Skeletal muscle tissue (tissue), 4 donors: ENCODE results near the gene SPACA5. TPM values are rescaled to one million over a fixed set of nuclear protein-coding genes. Genes with fewer than 3 reads are reported as not detected.
"Not testable (repeated sequence)": the region's sequence is repeated elsewhere in the genome, so short reads cannot be mapped to it uniquely, and the experiment has no call there.

Experiments
- H3K27ac ChIP-seq: one replicate; pipeline ENCODE4 v1.7.0; 2013; ENCODE audit warnings: mild to moderate bottlenecking, low read depth, low read length, inconsistent platforms
- H3K27me3 ChIP-seq, 3 donors: one replicate each; pipeline ENCODE4 v1.7.0; 2013; ENCODE audit warnings: low read length in 3 of 3; ENCODE audit not compliant: control insufficient read depth in 3 of 3, insufficient read depth in 3 of 3
- H3K36me3 ChIP-seq, 3 donors: one replicate each; pipeline ENCODE4 v1.7.0; 2013; ENCODE audit warnings: low read length in 3 of 3; ENCODE audit not compliant: control insufficient read depth in 3 of 3, insufficient read depth in 3 of 3
- H3K4me1 ChIP-seq, 3 donors: one replicate each; pipeline ENCODE4 v1.7.0; 2013; ENCODE audit warnings: low read length in 3 of 3, mild to moderate bottlenecking in 3 of 3; ENCODE audit not compliant: control insufficient read depth in 3 of 3, insufficient read depth in 3 of 3
- H3K4me3 ChIP-seq, 3 donors: one replicate each; pipeline ENCODE4 v1.7.0; 2013; ENCODE audit warnings: low read length in 3 of 3
- H3K9ac ChIP-seq, 3 donors: one replicate each; pipeline ENCODE4 v1.7.0; 2013; ENCODE audit warnings: low read length in 3 of 3, mild to moderate bottlenecking in 3 of 3, moderate library complexity in 2 of 3, low read depth in 1 of 3
- H3K9me3 ChIP-seq, 3 donors: one replicate each; pipeline ENCODE4 v1.7.0; 2013; ENCODE audit warnings: low read length in 3 of 3; ENCODE audit not compliant: control insufficient read depth in 3 of 3
- total RNA-seq: library from RNA; depleted of rRNA; stranded (reverse); fragments of >200 nt; gene quantifications from one replicate; pipeline ENCODE4 v1.2.3, GENCODE V29; 2014
- donor health status: Osteomylitis.

SPACA5 gene
- total RNA-seq, 1 donor from 2014 or later, result not detected

- no peaks in the 10 kb centered on the region for H3K4me1 ChIP-seq
- H3K4me3 ChIP-seq, result no peak overlapping the region
- H3K9me3 ChIP-seq, result no peaks in the 10 kb centered on the region
- H3K9ac ChIP-seq, result no peak overlapping the region
- no peak overlapping the region for H3K27ac ChIP-seq
- H3K27me3 ChIP-seq, result no peaks in the 10 kb centered on the region
- H3K36me3 ChIP-seq, result peaks cover 2 to 11% (median 9%) of the 10 kb centered on the region in 3 donors
Measured at GRCh38 chrX:47992669-47993068, 14.1 kb upstream of the SPACA5 start.

- Histone ChIP-seq H3K4me1 (peaks cover 0 to 5% (median 2%) of the 10 kb centered on the region in 3 donors), H3K9ac (no peak overlapping the region), H3K9me3 (peaks cover 0 to 1% (median 0%) of the 10 kb centered on the region in 3 donors), H3K27me3 (no peaks in the 10 kb centered on the region), H3K4me3 (no peak overlapping the region), H3K27ac (no peak overlapping the region), H3K36me3 (peaks cover 2 to 5% (median 4%) of the 10 kb centered on the region in 3 donors)
Measured at GRCh38 chrX:48001260-48001659, 5.5 kb upstream of the SPACA5 start.

- Histone ChIP-seq H3K9ac (no peak overlapping the region), H3K27me3 (no peaks in the 10 kb centered on the region), H3K27ac (no peak overlapping the region), H3K4me1 (peaks cover 0 to 5% (median 2%) of the 10 kb centered on the region in 3 donors), H3K9me3 (peaks cover 0 to 2% (median 0%) of the 10 kb centered on the region in 3 donors), H3K4me3 (no peak overlapping the region), H3K36me3 (no peaks in the 10 kb centered on the region)
Measured at GRCh38 chrX:48002319-48002718, 4.5 kb upstream of the SPACA5 start.

DNA sequence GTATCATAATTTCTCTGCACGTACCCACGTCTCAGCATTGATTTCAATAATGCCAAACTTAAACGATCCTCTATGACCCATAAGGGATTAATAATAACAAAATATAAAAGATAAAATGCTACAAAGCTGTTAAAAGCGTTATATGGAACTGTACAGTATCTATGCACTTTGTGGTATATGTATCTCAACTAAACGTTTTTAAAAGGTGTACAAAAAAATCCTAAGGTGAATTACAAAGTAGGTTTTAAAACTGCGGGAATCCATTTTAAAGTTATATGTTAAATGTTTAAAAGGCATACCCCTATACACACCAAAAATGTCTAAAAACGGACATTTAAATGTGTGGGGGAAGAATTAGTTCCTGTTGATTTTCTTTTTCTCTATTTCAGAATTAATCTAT lies 3.9 kb upstream of the SPACA5 start:
- no peaks in the 10 kb centered on the region for H3K27me3 ChIP-seq
- H3K9ac ChIP-seq, result peak overlapping the region in 1 of 3 donors; percentile 73
- no peaks in the 10 kb centered on the region for H3K36me3 ChIP-seq
- H3K4me3 ChIP-seq, result peak overlapping the region in 2 of 3 donors; percentile 87 to 89
- H3K4me1 ChIP-seq, result peaks cover 0 to 5% (median 2%) of the 10 kb centered on the region in 3 donors
- H3K9me3 ChIP-seq, result peaks cover 0 to 2% (median 0%) of the 10 kb centered on the region in 3 donors
- no peak overlapping the region for H3K27ac ChIP-seq

GRCh38 chrX:48003367-48003757 lies 3.4 kb upstream of the SPACA5 start:
- Histone ChIP-seq H3K27ac (peak overlapping the region; percentile 30), H3K27me3 (no peaks in the 10 kb centered on the region), H3K36me3 (no peaks in the 10 kb centered on the region), H3K4me3 (peak overlapping the region; percentile 82 to 89 (median 87)), H3K9me3 (peaks cover 0 to 2% (median 0%) of the 10 kb centered on the region in 3 donors), H3K9ac (peak overlapping the region; percentile 73 to 84 (median 84)), H3K4me1 (peaks cover 0 to 5% (median 2%) of the 10 kb centered on the region in 3 donors)

- peaks cover 0 to 5% (median 2%) of the 10 kb centered on the region in 3 donors for H3K4me1 ChIP-seq
- no peaks in the 10 kb centered on the region for H3K27me3 ChIP-seq
- H3K36me3 ChIP-seq, result no peaks in the 10 kb centered on the region
- H3K9me3 ChIP-seq, result peaks cover 0 to 2% (median 0%) of the 10 kb centered on the region in 3 donors
- H3K4me3 ChIP-seq, result peak within 1 kb of the TSS; percentile 82 to 89 (median 87)
- H3K9ac ChIP-seq, result peak within 1 kb of the TSS; percentile 73 to 84 (median 84)
- H3K27ac ChIP-seq, result peak within 1 kb of the TSS; percentile 30
Measured at GRCh38 chrX:48003758-48004457, 2.9 kb upstream of the SPACA5 start, which contains the start of gene ZNF182. ZNF182 (minus strand) TSS chrX:48003989; CDS start chrX:48002609, 1,380 bp downstream.

DNA sequence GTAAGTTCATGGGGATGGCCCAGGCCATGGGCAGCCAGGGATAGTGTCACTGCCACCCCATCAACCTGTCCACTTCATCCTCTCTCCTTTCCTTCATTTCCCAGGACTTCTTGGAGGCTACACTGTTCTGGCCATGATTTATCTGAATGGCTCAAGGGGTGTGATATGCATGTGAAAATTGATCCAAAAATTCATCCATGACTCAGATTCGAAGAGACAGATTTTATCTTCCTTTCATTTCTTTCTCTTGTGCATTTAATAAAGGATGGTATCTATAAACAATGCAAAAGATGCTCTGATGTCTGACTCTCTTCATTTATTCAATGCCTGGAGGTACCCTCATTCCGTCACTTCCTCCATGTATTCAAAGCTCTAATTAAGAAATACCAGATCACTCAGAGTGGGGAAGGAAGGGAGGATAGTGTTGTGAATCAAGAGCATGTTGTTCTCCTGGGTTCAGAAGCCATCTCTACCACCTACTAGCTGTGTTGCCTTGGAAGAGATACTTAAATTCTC lies 2.7 kb downstream of the SPACA5 start:
- not testable (repeated sequence) for H3K36me3 ChIP-seq, H3K4me3 ChIP-seq, H3K9ac ChIP-seq, H3K4me1 ChIP-seq, H3K27ac ChIP-seq, H3K27me3 ChIP-seq, H3K9me3 ChIP-seq

DNA sequence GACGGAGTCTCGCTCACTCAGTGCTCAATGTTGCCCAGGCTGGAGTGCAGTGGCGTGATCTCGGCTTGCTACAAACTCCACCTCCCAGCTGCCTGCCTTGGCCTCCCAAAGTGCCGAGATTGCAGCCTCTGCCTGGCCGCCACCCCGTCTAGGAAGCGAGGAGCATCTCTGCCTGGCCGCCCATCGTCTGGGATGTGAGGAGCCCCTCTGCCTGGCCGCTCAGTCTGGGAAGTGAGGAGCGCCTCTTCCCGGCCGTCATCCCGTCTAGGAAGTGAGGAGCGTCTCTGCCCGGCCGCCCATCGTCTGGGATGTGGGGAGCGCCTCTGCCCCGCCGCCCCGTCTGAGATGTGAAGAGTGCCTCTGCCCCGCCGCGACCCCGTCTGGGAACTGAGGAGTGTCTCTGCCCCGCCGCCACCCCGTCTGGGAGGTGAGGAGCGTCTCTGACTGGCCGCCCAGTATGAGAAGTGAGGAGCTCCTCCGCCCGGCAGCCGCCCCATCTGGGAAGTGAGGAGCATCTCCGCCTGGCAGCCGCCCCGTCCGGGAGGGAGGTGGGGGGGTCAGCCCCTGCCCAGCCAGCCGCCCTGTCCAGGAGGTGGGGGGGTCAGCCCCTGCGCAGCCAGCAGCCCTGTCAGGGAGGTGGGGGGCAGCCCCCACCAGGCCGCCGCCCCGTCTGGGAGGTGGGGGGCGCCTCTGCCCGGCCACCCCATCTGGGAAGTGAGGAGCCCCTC lies 10.0 kb downstream of the SPACA5 start:
- H3K4me3 ChIP-seq, H3K27me3 ChIP-seq, H3K27ac ChIP-seq, H3K4me1 ChIP-seq, H3K9ac ChIP-seq, H3K36me3 ChIP-seq, H3K9me3 ChIP-seq: not testable (repeated sequence)

DNA sequence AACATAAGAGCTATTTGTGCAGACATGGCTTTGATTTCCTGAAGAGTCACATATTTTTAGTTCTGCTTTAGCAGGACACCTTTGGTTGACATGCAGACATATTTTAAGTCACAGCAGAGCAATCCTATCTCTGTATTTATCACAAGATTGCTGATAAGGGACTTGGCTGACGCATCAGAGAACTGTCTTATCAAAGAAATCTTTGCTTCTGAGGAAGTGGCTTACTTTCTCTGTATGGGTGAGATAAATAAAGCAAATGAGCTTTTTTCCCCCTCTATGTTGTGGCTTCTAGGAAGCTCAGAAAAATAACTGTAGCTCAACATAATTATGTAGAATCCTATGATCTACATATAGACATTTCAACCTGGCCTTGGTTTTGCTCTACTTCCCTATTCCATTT lies 13.1 kb downstream of the SPACA5 start:
- not testable (repeated sequence) for H3K27me3 ChIP-seq, H3K27ac ChIP-seq, H3K9ac ChIP-seq, H3K9me3 ChIP-seq, H3K4me3 ChIP-seq, H3K36me3 ChIP-seq, H3K4me1 ChIP-seq

DNA sequence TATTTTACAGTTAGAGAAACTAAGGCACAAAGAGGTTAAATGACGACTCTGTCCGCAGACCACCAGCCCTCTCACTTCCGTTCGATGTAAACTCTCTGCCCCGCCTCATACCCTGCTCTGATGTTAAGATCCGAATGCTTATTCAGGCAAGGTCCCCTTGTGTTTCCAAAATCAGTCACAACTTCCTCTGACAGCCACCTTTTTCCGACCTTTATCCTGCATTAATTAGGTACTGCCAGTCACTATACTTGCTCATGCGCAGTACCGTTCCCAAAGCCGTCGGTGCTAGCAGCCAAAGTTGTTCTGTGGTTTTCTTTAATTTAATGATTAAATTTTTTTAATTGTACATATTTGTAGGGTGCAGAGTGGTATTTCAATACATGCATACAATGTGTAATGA lies 13.7 kb downstream of the SPACA5 start:
- not testable (repeated sequence) for H3K9me3 ChIP-seq, H3K4me1 ChIP-seq, H3K36me3 ChIP-seq, H3K27ac ChIP-seq, H3K9ac ChIP-seq, H3K27me3 ChIP-seq
- H3K4me3 ChIP-seq, result peak overlapping the region in 2 of 3 donors; percentile 86 to 95
